CD4-positive, alpha-beta T cell treated with Interleukin-6 at 100 ng/mL for 8 hours (primary cell): ENCODE data around the gene PEG3.
"Not testable (repeated sequence)": the region's sequence is repeated elsewhere in the genome, so short reads cannot be mapped to it uniquely, and the experiment has no call there.

Experiments
- DNase-seq: peaks from one replicate; pipeline ENCODE4 v3.0.0-alpha.2; 2020; ENCODE audit warnings: mixed read lengths, low spot score

The PEG3 gene

DNA sequence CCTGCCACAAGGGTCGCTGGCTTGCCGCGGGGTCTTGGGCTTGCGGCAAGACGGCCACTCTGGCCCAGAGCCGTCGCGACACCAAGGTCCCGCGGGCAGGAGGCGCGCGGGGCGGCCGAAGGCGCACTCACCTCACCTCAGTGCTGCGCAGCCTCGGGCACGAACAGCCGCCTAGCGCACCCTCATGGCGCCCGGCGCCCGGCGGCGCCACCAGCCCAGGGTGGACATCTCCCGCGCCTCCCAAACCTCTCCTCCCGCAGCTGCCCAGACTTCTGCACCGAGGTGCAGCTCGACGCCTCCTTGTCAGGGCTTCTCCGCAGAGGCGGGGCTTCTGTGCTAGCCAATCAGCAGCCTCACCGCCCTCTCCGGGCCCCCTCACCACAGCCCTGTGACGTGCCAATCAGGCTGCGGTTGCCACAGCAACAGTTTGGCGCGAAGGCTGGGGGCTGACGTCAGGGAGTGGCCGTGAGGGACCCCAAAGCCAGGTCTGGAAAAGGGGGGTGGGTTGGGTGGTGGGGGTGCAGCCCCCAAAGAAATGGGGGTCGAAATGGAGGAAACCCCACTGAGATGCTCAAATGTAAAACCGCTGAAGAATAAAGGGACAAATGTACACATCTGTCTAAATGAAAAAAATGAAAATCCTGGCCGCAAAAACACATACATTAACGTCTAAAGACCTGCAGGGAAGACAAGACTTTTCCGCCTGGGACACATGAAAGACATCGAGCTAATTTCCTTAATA lies at the start of gene PEG3, which contains the start of gene ZIM2:
PEG3 (minus strand) TSS at position 276 of the 742 bp plus-strand sequence. CDS start 16,071 bp downstream, outside the sequence.
ZIM2 (minus strand) TSS at position 276 of the 742 bp plus-strand sequence. CDS start 16,449 bp downstream, outside the sequence.
- DNase-seq = no peak

GRCh38 chr19:56885173-56885985 lies 44.9 kb upstream of the PEG3 start:
- DNase-seq = no peak

- DNase-seq = no peak
Observed at GRCh38 chr19:56884441-56884840, 43.9 kb upstream of the PEG3 start.

DNA sequence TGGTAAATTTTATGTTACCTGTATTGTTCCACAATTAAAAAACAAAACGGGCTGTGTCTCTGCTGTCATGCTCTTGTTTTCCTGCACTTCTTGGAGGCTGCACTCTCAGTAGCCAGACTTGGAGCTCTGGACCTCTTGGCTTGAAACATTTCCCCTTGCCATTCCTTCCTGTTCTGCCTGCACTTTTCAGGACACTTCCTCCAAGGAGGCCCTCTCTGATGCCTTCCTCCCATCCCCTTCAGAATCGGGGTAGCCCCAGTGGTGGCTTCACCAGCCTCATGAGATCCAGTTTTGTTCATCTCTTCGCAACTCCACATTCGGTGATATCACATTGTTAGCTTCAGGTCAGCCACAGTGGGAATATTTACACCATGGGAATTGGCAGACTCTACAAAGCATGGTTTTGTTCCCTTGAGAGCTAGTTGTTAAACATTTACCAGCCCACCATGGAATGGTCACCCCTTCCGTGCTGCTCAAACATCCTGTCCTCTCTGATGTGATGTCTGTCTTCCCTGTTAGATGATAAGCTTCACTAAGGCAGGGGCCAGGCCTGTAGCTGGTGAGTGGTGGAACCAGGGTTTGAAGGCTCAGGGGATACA lies 40.2 kb upstream of the PEG3 start:
- no peak for DNase-seq

DNA sequence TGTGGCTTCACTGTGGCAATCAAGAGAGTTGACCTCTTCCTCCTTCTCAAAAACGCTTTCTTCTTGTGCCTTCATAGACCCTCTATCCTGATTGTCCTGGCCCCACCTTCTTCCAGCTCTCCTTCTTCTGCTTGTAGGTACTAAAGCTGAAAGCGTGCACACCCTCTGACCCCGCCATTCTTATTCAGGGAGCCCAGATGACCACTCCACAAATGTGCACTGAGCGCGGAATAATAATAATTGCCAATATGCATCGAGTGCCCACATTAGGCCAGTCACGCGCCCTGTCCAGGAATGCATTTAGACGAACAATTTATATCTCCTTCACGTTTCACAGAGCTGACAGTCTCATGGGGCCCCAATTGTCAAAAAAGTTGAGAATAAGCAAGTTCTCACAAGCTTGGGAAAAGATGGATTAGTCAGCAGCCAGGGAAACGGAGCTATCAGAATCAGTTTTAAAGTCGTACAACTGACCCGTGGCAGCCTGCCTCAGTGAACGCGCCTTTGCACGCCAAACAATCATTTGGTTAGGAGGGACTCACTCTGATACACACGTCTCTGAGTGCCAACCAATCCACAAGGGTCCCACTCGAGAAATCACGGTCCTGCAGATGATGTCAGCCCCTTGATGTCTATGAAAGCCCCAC lies 36.7 kb upstream of the PEG3 start:
- no peak for DNase-seq

- DNase-seq = no peak
Observed at GRCh38 chr19:56875717-56876116, 35.2 kb upstream of the PEG3 start.

DNA sequence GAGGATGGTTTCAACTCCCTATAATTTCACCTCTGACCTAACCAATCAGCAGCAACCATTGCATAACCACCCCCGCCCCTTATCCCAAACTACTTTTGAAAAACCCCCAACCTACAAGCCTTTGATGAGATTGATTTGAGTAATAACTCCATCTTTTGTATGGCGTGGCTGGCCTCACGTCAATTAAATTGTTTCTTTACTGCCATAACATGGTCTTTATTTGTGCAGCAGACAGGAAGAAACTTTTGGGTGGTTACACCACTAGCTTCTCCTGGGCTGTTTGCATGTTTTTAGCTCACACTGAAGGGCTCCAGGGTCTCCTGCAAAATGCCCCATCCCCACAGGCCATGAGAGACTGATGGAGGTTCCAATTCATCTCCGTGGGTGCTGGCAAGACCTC lies 34.0 kb upstream of the PEG3 start:
- no peak for DNase-seq

DNA sequence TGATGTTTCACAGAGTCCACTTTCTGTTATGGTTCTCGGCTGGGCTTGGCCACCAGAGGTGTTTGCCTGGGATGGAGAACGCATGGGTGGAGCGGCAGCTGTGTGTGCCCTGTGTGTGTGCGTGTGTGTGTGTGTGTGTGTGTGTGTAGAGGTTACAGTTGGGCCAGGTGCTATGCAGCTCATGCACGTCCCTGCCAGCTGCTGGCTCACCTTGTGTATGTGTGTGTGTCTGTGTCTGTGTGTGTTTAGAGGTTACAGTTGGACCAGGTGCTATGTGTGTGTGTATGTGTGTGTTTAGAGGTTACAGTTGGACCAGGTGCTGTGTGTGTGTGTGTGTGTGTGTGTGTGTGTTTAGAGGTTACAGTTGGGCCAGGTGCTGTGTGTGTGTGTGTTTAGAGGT lies 33.0 kb upstream of the PEG3 start:
- DNase-seq = no peak

DNA sequence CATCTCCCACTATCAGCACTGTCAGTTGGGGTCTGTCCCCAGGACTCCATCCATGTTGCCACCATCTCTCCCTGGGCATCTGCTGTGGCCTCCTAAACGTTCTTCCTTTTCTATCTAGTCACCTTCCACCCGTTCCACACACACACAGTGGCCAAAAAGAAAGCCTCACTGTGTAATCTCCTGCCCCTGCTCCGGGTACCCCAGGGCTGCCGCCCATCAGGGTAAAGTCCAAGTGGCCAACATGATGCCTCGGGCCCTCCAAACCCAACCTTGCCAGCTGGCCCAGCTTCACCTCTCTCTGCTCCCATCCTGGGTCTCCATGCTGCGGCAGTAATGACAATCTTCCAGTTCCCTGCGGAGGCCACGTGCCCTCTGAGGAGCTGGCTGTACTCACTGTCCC lies 29.4 kb upstream of the PEG3 start:
- no peak for DNase-seq

DNA sequence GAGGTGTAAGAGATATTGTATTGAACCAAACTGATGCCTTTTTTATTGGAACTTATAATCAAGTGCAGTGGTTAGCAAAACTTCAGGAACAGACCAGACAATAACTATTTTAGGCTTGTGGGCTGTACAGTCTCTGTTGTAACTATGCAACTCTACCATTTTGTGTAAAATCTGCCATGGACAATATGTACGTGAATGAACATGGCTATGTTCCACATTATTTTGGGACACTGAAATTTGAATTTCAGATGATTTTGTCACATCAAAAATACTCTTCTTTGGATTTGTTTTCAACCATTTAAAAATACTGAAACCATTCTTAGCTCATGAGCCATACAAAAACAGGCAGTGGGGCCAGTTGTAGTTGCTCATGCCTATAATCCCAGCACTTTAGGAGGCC lies 27.9 kb upstream of the PEG3 start:
- DNase-seq = no peak

GRCh38 chr19:56866538-56866937 lies 26.0 kb upstream of the PEG3 start:
- no peak for DNase-seq

DNA sequence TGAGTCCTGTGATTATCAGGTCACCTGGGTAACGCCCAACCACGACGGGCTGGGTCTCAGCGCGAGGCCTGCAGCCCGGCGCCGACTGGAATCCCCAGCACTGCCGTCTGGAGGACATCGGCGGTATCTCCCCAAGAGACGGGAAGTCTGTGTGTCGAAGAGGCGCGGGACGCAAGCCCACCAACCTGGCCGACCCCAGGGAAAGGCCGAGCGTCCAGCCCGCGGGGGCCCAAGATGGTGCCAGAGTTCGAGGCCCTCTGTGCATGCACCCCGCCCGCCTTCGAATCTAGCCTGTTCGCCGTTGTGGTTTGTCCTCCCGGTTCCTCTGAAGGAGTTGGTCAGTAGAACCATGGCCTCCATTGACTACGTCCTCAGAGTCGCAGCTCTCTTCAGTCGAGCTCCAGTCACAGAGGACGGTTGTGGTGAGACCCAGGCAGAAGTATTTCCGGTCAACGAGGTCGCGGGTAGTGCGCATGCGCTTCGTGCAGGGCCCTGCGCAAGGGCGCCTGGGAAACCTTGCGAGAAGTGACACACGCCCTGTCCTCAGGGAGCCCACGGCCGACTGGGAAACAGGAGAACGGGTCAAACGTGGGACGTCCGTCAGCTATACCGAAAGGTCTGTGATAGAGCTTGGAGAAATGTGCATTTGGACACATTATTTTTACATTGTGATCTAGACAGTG lies 24.1 kb upstream of the PEG3 start:
- no peak for DNase-seq

- DNase-seq = no peak
Observed at GRCh38 chr19:56862741-56863140, 22.2 kb upstream of the PEG3 start.

DNA sequence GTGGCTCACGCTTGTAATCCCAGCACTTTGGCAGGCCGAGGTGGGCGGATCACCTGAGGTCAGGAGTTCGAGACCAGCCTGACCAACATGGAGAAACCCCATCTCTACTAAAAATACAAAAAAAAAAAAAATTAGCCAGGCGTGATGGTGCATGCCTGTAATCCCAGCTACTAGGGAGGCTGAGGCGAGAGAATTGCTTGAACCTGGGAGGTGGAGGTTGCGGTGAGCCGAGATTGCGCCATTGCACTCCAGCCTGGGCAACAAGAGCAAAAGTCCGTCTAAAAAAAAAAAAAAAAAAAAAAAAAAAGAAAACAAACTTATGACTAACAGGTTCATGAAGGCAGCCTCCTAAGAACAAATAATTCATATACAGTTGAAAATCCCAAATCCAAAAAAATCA lies 19.9 kb upstream of the PEG3 start:
- DNase-seq = not testable (repeated sequence)

DNA sequence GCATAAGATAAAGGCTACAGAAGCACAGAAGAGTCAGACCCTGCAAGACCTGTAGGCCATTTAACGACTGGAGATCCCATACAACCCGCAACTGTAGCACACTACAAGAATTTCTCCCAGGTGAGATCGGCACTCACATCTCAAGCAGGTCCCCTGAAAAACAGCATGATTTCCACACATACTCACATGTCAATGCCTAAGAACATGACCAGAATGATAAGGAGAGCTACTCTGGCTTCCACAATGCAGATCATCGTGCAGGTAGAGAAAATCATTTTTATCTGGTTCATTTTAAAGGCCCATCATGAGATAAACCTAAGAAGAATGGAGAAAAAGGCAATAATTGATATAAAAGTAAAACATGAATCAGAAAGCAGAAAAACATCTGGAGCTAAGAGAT lies 17.5 kb upstream of the PEG3 start:
- DNase-seq = no peak

DNA sequence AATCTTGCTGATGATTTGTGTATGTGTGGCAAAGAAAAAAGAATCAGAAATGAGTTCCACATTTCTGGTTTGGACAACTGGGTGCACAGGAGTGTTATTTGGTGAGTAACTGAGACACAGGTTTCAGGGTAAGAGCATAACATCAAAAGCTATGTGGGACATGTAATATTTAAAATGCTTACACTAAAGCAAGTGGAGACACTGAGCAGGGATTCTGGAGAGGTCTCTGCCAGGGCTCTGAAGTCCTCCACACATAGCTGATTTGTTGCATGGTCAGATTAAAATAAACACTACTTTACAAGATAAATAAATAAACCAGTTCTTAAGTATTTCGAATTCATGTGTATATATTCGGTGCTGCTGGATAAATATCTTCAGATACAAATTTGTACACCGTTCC lies 16.3 kb upstream of the PEG3 start:
- no peak for DNase-seq

DNA sequence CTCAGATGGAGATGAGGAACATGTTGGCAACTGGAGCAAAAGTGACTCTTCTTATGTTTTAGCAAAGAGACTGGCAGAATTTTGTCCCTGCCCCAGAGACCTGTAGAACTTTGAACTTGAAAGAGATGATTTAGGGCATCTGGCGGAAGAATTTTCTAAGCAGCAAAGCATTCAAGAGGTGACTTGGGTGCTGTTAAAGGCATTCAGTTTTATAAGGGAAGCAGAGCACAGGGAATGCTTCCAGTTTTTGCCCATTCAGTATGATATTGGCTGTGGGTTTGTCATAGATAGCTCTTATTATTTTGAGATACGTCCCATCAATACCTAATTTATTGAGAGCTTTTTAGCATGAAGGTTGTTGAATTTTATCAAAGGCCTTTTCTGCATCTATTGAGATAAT lies 11.8 kb upstream of the PEG3 start:
- DNase-seq = not testable (repeated sequence)

- no peak for DNase-seq
Observed at GRCh38 chr19:56848166-56848565, 7.6 kb upstream of the PEG3 start.

DNA sequence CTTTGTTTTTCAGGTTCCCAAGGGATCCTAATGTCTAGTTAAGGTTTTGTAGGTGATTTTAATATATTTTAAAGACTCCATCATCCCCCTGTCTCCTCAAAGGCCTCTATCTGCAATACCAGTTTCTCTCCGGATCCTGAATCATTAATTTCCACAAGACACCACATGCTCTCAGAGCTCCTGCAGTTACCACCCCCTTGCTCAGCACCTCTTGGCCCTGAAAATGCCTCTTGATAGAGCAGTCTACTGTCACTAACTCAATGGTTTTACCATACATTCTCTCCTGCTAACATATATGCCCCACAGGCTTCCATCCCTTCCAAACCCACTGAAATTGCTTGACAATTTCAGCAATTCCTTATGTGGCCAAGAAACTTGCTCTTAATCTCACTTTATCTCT lies 1.9 kb upstream of the PEG3 start:
- no peak for DNase-seq

DNA sequence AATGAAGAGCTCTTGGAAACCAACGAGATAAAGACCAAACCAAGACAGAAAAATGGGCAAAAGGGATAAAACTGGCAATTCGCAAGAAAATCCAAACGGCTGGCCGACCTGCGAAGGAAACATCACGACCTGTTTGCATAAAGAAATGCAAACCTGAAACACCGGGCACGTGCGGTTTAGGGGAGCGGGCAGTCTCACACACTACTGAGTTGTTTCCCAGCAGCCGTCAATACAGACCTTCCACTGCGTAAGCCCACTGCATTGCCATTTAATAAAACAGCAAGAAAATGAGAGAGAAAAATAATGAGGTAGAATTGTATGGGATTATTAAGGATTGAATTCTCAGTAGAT lies 642 bp upstream of the PEG3 start:
- DNase-seq = no peak

DNA sequence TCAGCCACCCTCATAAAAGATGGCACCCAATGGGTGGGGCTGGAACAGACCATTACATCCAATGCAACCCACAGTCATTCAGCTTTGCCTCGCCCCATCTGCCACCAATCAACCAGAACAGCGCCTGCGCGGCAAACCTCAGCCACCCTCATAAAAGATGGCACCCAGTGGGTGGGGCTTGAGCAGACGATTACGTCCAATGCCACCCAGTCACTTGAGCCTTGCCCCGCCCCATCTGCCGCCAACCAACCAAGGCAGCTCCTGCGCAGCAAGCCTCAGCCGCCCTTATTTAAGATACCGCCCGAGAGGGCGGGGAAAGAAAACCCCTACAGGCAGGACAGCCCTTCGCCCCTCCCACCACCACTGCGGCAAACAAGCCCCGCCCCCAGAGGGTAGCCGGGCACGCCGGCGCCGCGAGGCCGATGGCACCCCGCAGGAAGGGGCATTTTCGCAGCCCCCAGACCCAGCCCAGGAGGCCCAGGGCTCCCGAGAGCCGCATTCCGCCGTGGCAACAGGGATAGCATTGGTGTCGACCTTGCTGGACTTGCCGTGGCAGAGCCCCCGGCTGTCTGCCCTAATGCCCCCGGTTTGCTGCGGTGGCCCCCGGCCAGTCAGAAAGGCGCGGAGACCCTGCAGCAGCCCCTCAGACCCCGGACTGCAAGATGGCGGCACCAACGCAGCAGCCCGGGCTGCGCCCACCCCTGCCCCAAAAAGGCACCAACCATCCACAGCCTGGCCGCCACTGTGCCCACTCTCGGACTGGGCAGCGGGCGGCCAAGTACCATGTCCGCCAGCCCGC lies 675 bp downstream of the PEG3 start:
- DNase-seq = no peak
